Muscle layer of duodenum (tissue), 2 donors: Measurements from ENCODE around the gene MICB.
"Not testable (repeated sequence)": the region's sequence is repeated elsewhere in the genome, so short reads cannot be mapped to it uniquely, and the experiment has no call there.

Experiments used
- H3K27ac ChIP-seq: one replicate; pipeline ENCODE4 v1.7.0; 2013; ENCODE audit warnings: mild to moderate bottlenecking, low read length
- H3K27me3 ChIP-seq: one replicate; pipeline ENCODE4 v1.7.0; 2013; ENCODE audit warnings: low read depth, mild to moderate bottlenecking, control low read depth, low read length
- H3K36me3 ChIP-seq, 2 donors: one replicate each; pipeline ENCODE4 v1.7.0; 2013; ENCODE audit warnings: low read length in 2 of 2, control low read depth in 1 of 2, mild to moderate bottlenecking in 1 of 2; ENCODE audit not compliant: insufficient read depth in 2 of 2, control insufficient read depth in 1 of 2
- H3K4me1 ChIP-seq, 2 donors: one replicate each; pipeline ENCODE4 v1.7.0; 2013; ENCODE audit warnings: low read length in 2 of 2, mild to moderate bottlenecking in 2 of 2, control low read depth in 1 of 2, moderate library complexity in 1 of 2; ENCODE audit not compliant: insufficient read depth in 2 of 2, control insufficient read depth in 1 of 2
- H3K4me3 ChIP-seq, 2 donors: one replicate each; pipeline ENCODE4 v1.7.0; 2013; ENCODE audit warnings: low read length in 2 of 2, low read depth in 1 of 2, mild to moderate bottlenecking in 1 of 2
- H3K9me3 ChIP-seq, 2 donors: one replicate each; pipeline ENCODE4 v1.7.0; 2013; ENCODE audit warnings: low read length in 2 of 2, control low read depth in 1 of 2, mild to moderate bottlenecking in 1 of 2; ENCODE audit not compliant: control insufficient read depth in 1 of 2
- donor health status: healthy.

The MICB gene

GRCh38 chr6:31490115-31490873 lies 7.7 kb upstream of the MICB start:
- Histone ChIP-seq H3K27ac (no peak overlapping the region), H3K4me1 (peaks cover 0 to 9% of the 10 kb centered on the region in 2 donors), H3K9me3 (no peaks in the 10 kb centered on the region), H3K36me3 (no peaks in the 10 kb centered on the region), H3K27me3 (no peaks in the 10 kb centered on the region), H3K4me3 (no peak overlapping the region)

- peaks cover 0 to 19% of the 10 kb centered on the region in 2 donors for H3K4me1 ChIP-seq
- not testable (repeated sequence) for H3K9me3 ChIP-seq, H3K27me3 ChIP-seq, H3K27ac ChIP-seq, H3K36me3 ChIP-seq
- peak overlapping the region; percentile 56 to 66 for H3K4me3 ChIP-seq
Measured at GRCh38 chr6:31493550-31493874, 4.4 kb upstream of the MICB start.

- Histone ChIP-seq H3K4me3 (peak overlapping the region; percentile 56 to 66), H3K4me1 (peaks cover 0 to 23% of the 10 kb centered on the region in 2 donors), H3K27ac (no peak overlapping the region), H3K9me3 (no peaks in the 10 kb centered on the region), H3K36me3 (no peaks in the 10 kb centered on the region), H3K27me3 (no peaks in the 10 kb centered on the region)
Measured at GRCh38 chr6:31493875-31494694, 3.9 kb upstream of the MICB start.

- Histone ChIP-seq H3K36me3 (no peaks in the 10 kb centered on the region), H3K27ac (no peak overlapping the region), H3K9me3 (no peaks in the 10 kb centered on the region), H3K27me3 (no peaks in the 10 kb centered on the region), H3K4me3 (peak overlapping the region in 1 of 2 donors; percentile 44), H3K4me1 (peaks cover 0 to 23% of the 10 kb centered on the region in 2 donors)
Measured at GRCh38 chr6:31495580-31495979, 2.4 kb upstream of the MICB start.

GRCh38 chr6:31496826-31497225 lies 1.1 kb upstream of the MICB start:
- not testable (repeated sequence) for H3K27me3 ChIP-seq

GRCh38 chr6:31498748-31499147 lies 803 bp downstream of the MICB start:
- no peak overlapping the region for H3K4me3 ChIP-seq
- no peaks in the 10 kb centered on the region for H3K9me3 ChIP-seq
- H3K36me3 ChIP-seq, result no peaks in the 10 kb centered on the region
- peaks cover 0 to 20% of the 10 kb centered on the region in 2 donors for H3K4me1 ChIP-seq
- no peaks in the 10 kb centered on the region for H3K27me3 ChIP-seq
- H3K27ac ChIP-seq, result no peak overlapping the region

More at GRCh38 chr6:31496826-31497225, 1.1 kb upstream of the MICB start:
- not testable (repeated sequence) for H3K4me3 ChIP-seq, H3K36me3 ChIP-seq, H3K9me3 ChIP-seq, H3K27ac ChIP-seq
- peaks cover 0 to 20% of the 10 kb centered on the region in 2 donors for H3K4me1 ChIP-seq

GRCh38 chr6:31499648-31500047 lies 1.7 kb downstream of the MICB start:
- not testable (repeated sequence) for H3K27ac ChIP-seq, H3K4me3 ChIP-seq, H3K27me3 ChIP-seq, H3K36me3 ChIP-seq, H3K9me3 ChIP-seq
- peaks cover 0 to 15% of the 10 kb centered on the region in 2 donors for H3K4me1 ChIP-seq

GRCh38 chr6:31502586-31502985 lies 4.6 kb downstream of the MICB start:
- Histone ChIP-seq H3K4me3 (no peak overlapping the region), H3K27ac (no peak overlapping the region), H3K9me3 (no peaks in the 10 kb centered on the region), H3K27me3 (no peaks in the 10 kb centered on the region), H3K36me3 (peaks cover 0 to 6% of the 10 kb centered on the region in 2 donors), H3K4me1 (peaks cover 0 to 9% of the 10 kb centered on the region in 2 donors)

- not testable (repeated sequence) for H3K4me3 ChIP-seq, H3K9me3 ChIP-seq, H3K36me3 ChIP-seq, H3K4me1 ChIP-seq, H3K27me3 ChIP-seq, H3K27ac ChIP-seq
Measured at GRCh38 chr6:31509036-31509435, 11.1 kb downstream of the MICB start.

GRCh38 chr6:31510007-31510406 lies 12.1 kb downstream of the MICB start:
- H3K27me3 ChIP-seq, result no peaks in the 10 kb centered on the region
- no peak overlapping the region for H3K27ac ChIP-seq
- H3K9me3 ChIP-seq, result no peaks in the 10 kb centered on the region
- H3K4me1 ChIP-seq, result no peaks in the 10 kb centered on the region
- no peak overlapping the region for H3K4me3 ChIP-seq
- peaks cover 0 to 6% of the 10 kb centered on the region in 2 donors for H3K36me3 ChIP-seq

- Histone ChIP-seq H3K36me3 (no peaks in the 10 kb centered on the region), H3K4me1 (no peaks in the 10 kb centered on the region), H3K4me3 (no peak overlapping the region), H3K27ac (no peak overlapping the region), H3K9me3 (no peaks in the 10 kb centered on the region), H3K27me3 (no peaks in the 10 kb centered on the region)
Measured at GRCh38 chr6:31513456-31514165, 15.7 kb downstream of the MICB start.
